ENCODE data around the gene DSCAML1.

Gene DSCAML1

DNA sequence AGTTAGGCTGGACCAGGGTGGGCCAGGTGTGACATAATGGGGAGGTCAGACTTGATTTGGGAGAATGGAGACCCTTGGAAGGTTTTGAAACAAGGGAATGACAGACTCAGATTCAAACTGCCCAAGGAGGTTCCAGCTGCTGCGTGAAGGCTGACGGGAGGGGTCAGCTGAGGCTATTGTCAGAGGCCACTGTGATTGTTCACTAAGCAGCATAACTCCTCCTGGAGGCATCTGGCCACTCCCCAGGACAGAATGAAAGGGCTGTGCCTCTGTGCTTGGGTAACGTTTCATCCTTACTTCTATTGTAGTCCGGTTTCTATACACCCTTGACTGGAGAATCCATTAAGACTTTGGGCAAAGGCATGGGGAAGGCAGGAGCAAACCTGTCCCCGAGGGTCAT, 126.6 kb downstream of the DSCAML1 start:
- no peak for DNase-seq (ENCODE audit: low read depth)
- H3K4me3 ChIP-seq (ENCODE audit: low read depth, low read length) = no peak overlapping the region
- TF ChIP-seq, protein P1, sequence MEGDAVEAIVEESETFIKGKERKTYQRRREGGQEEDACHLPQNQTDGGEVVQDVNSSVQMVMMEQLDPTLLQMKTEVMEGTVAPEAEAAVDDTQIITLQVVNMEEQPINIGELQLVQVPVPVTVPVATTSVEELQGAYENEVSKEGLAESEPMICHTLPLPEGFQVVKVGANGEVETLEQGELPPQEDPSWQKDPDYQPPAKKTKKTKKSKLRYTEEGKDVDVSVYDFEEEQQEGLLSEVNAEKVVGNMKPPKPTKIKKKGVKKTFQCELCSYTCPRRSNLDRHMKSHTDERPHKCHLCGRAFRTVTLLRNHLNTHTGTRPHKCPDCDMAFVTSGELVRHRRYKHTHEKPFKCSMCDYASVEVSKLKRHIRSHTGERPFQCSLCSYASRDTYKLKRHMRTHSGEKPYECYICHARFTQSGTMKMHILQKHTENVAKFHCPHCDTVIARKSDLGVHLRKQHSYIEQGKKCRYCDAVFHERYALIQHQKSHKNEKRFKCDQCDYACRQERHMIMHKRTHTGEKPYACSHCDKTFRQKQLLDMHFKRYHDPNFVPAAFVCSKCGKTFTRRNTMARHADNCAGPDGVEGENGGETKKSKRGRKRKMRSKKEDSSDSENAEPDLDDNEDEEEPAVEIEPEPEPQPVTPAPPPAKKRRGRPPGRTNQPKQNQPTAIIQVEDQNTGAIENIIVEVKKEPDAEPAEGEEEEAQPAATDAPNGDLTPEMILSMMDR (conservative IDR thresholded peaks at IDR 0.05; ENCODE audit: low read depth, low read length) = no peak

DNA sequence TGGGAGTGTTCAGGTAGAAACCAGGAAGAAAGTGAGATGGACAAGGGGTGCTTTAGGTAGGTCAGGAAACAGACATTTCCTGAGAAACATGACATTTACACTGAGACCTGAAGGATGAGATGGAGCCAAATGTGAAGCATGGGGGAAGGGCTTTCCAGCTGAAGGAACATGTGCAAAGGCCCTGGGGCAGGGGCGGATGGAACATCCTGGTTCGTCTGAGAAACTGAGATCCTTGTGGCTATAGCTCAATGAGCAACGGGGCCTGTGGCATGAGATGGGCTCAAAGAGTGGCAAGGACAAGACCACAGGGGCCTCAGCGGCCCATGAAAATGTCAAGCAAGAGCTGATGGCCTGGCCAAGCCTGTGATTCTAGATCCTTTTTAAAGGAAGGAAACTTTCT, 127.4 kb downstream of the DSCAML1 start:
- TF ChIP-seq, protein P1 (conservative IDR thresholded peaks at IDR 0.05; ENCODE audit: low read depth, low read length) = no peak
- no peak for DNase-seq (ENCODE audit: low read depth)
- no peak overlapping the region for H3K4me3 ChIP-seq (ENCODE audit: low read depth, low read length)

DNA sequence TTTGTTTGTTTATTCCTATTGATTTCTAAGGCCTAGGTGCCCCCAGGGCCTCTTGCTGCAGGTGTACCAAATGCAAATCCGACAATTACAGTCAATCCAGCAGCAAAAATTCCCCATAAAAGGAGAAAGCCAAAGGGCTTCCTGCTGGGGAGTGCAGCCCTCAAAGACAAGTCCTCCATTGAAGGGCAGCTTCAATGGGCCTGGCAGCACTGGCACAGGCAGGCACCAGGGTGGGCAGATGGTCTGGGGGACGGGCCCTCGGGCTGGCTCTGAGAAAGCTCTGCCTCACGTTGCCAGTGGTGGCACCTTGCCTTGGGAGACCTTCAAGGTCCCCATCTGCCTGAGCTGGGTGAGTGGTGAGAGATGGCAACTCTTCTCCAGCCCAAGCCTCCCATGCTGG, 128.0 kb downstream of the DSCAML1 start:
- DNase-seq (ENCODE audit: low read depth) = no peak
- TF ChIP-seq, protein P1 (conservative IDR thresholded peaks at IDR 0.05; ENCODE audit: low read depth, low read length) = no peak
- H3K4me3 ChIP-seq (ENCODE audit: low read depth, low read length) = no peak overlapping the region

DNA sequence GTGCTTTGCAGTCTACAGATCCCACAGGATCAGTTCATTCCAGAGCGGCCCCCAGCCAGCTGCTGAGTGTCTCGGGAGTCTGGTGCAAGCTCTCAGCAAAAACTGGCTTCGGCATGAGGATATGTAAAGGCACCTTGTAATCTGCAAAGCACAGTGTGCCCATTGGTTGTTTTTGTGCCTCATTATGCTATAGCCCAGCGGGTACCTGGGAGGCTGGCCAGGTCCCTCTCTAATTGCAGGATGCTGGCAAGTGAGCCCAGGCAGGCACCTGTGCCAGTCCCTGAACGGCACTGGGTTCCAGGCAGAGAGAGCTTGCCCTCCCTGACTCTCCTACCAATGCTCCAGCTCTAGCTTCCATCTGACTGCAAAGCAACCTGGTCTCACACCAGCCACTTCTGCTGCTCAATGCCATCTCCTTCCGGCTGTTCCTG, 128.7 kb downstream of the DSCAML1 start:
- no peak for DNase-seq (ENCODE audit: low read depth)
- TF ChIP-seq, protein P1 (conservative IDR thresholded peaks at IDR 0.05; ENCODE audit: low read depth, low read length) = no peak
- no peak overlapping the region for H3K4me3 ChIP-seq (ENCODE audit: low read depth, low read length)

DNA sequence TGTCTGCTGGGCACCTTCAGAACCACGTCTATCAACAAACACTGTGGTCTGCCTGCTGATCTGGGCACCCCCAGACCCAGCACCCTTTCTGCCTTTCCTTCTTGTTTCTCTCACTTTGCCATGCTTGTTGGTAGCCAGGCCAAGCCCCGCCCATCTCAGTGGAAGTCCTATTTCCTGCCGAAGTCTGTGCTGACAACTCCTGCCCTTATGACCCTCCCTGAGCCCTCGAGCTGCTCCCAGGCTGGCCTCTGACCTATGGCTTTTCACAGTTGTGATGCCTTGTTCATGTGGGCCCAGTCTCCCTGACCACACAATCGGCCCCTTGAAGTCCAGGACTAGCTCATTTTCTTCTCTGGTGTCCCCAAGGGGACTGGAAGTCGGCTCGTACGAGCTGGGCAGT, 132.1 kb downstream of the DSCAML1 start:
- TF ChIP-seq, protein P1 (conservative IDR thresholded peaks at IDR 0.05; ENCODE audit: low read depth, low read length) = no peak
- no peak overlapping the region for H3K4me3 ChIP-seq (ENCODE audit: low read depth, low read length)
- no peak for DNase-seq (ENCODE audit: low read depth)

DNA sequence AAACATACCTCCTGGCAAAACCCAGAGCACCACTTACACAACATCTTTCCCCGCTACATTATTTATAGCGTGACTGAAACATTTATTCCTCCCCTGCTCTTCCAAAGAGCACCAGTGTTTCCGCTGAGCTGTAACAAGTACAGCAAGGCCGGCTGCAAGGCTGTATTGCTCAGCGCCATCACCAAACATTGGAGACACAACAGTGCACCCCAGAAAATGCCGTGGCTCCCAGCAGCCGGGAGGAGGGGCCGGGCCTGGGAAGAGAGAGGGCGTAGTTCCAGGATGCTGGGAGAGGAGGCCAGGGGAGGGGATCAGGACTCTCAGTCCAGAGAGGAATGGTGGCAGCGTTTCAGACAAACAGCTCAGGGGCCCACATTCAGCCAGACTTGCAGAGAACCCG, 133.2 kb downstream of the DSCAML1 start:
- TF ChIP-seq, protein P1 (conservative IDR thresholded peaks at IDR 0.05; ENCODE audit: low read depth, low read length) = no peak
- H3K4me3 ChIP-seq (ENCODE audit: low read depth, low read length) = no peak overlapping the region
- no peak for DNase-seq (ENCODE audit: low read depth)

DNA sequence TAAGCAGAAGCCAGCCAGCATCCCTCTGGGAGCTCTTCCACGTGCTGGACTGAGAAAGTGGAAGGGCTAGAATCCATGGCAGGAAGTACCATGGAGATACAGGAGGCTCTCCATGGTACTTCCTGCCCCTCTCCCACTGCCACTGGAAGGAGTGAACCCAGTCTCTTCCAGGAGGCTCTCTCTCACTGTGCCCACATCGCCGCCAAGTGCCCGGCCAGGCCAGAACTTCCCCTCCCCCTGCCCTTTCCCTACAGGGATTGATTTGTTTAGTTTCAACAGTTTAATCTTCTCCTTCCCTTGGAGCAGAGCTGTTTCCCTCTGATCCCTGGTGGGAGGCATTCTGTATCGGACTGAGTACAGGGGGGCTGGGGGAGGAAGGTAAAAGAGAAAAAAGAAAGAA, 133.6 kb downstream of the DSCAML1 start:
- no peak overlapping the region for H3K4me3 ChIP-seq (ENCODE audit: low read depth, low read length)
- DNase-seq (ENCODE audit: low read depth) = no peak
- TF ChIP-seq, protein P1 (conservative IDR thresholded peaks at IDR 0.05; ENCODE audit: low read depth, low read length) = no peak

Measured in choroid plexus epithelial cell (primary cell).